HG03432 (cell line): ENCODE data around the gene LCLAT1.
"Not testable (repeated sequence)": the region's sequence is repeated elsewhere in the genome, so short reads cannot be mapped to it uniquely, and the experiment has no call there.

ENCODE experiments used
- ATAC-seq: cut with Tn5 transposase; IDR thresholded peaks from one replicate; pipeline ENCODE4 v1.9.1; 2021; ENCODE audit warnings: mild to moderate bottlenecking, moderate library complexity; ENCODE audit not compliant: unreplicated experiment

The LCLAT1 gene

DNA sequence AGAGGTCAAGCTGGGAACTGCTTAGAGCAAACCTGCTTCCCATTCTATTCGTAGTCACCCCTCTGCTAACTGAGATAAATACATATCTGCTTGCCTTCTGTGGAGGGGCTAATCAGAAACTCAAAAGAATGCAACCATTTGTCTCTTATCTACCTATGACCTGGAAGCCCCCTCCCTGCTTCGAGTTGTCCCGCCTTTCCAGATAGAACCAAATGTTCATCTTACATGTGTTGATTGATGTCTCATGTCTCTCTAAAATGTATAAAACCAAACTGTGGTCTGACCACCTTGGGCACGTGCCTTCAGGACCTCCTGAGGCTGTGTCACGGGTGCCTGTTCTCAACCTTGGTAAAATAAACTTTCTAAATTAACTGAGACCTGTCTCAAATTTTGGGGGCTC is 66.6 kb downstream of the LCLAT1 start:
- ATAC-seq = not testable (repeated sequence)

DNA sequence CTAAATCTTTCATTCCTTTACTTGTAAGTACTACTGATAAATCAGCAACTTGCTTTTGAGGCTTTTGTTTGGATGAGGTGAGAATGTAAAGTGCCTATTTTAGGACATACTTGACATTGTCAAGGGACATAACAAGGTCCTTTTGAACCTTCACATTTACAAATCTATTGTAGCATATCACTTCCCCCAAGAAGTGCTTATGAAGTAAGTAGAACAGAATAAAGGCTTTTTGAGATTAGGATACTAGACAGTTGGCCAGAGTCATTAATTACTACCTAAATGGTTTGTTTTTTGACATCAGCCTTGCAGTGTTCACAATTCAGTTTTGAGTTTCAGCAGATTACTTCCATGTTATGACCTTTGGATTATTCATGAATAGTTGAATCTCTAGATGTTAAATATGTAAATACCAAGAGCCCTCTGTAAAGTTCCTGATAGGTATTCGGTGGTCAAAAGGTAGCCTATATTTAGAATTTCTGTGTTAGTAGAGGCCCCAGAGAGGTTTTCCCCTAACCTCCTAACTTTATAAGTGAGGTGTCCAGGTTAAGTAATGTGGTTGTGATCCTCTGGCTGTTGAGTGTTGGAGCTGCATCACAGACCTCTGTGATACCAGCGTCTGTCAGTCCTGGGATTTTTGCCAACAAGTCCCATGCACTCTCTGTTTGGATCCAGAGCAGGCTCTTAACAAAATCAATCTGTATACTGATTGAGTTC is 67.2 kb downstream of the LCLAT1 start:
- ATAC-seq = no peak

DNA sequence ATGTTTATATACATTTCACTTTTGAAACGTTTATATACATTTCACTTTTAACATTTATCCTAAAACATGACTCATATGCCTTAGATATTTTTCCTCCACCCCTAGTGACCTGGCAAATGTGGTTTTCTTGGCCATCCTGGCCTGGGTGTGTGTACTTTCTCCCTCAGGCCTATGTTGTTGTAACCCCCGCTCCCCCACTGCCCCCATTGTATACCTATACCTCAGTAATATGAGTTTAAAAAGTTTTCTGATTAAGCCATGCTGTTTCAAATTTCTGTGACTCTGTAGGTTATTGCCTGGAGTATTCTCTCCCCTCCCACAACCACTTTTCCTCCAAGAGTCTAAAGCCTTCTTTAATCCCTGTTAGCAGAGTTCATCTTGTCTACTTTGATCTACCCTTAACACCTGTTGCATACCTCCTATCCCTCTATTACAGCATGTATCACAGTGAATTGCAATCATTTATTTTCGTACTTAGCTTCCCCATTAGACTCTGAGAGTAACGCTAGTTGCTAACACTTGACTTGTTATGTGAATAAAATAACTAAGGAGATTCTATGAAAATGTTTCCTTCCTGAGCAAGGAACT is 67.9 kb downstream of the LCLAT1 start:
- no peak for ATAC-seq

DNA sequence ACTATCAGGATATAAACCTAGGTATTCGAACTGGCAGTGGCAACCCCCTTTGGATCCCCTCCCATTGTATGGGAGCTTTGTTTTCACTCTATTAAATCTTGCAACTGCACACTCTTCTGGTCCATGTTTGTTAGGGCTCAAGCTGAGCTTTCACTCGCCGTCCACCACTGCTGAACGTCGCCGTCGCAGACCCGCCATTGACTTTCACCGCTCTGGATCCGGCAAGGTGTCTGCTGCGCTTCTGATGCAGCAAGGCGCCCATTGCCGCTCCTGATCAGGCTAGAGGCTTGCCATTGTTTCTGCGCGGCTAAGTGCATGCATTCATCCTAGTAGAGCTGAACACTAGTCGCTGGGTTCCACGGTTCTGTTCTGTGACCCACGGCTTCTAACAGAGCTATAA is 69.1 kb downstream of the LCLAT1 start:
- ATAC-seq = no peak

DNA sequence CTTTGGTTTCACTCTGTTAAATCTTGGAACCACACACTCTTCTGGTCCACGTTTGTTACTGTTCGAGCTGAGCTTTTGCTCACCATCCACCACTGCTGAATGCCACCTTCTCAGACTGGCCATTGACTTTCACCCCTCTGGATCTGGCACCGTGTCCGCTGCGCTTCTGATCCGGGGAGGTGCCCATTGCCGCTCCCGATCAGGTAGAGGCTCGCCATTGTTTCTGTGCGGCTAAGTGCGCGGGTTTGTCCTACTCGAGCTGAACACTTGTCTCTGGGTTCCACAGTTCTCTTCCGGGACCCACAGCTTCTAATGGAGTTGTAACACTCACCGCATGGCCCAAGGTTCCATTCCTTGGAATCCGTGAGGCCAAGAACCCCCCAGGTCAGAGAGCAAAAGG is 72.8 kb downstream of the LCLAT1 start:
- no peak for ATAC-seq

- ATAC-seq = no peak
These were observed 75.4 kb downstream of the LCLAT1 start for GRCh38 chr2:30522421-30522820.

- no peak for ATAC-seq
These were observed 80.4 kb downstream of the LCLAT1 start for GRCh38 chr2:30527411-30527810.

- ATAC-seq = no peak
These were observed 80.8 kb downstream of the LCLAT1 start for GRCh38 chr2:30527859-30528258.

- ATAC-seq = no peak
These were observed 83.3 kb downstream of the LCLAT1 start for GRCh38 chr2:30530346-30530745.

DNA sequence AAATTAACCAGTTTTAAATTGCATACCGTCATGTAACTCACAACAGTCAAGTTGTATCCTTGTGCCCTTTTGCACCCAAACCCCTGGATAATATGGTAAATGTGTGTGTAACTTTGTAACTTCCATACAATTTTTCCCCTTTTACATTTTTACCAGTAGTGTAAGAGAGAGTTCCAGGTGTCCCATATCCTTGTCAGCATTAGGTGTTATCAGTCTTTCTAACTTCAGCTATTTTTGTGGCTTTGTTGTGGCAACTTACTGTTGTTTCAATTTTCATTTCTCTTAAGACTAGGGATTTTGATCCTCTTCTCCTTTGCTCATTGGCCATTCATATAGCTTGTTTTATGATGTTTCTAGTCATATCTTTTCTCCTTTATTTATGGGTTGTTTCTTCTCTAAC is 94.6 kb downstream of the LCLAT1 start:
- no peak for ATAC-seq

DNA sequence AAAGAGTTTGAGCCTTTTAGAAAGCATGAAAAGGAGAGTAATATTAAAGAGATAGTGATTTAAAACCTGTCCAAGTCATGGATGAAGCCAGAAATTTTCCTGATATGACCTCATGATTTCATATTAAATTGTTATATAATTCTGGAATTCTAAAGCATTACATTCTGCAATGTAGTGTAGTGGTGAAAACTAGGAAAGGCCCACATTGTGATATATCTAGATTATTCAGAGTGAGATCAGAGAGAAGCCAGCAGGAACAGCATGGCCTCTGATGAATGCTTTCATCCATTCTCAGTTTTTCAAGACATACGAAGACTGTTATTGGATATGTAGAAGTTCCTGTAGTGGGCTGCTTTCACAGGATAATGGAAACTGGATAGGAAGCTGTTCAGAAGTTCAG is 98.8 kb downstream of the LCLAT1 start:
- no peak for ATAC-seq

- ATAC-seq = no peak
These were observed 101.3 kb downstream of the LCLAT1 start for GRCh38 chr2:30548386-30548785.

- no peak for ATAC-seq
These were observed 102.0 kb downstream of the LCLAT1 start for GRCh38 chr2:30549096-30549495.

- ATAC-seq = no peak
These were observed 112.7 kb downstream of the LCLAT1 start for GRCh38 chr2:30559544-30560275.

- no peak for ATAC-seq
These were observed 114.3 kb downstream of the LCLAT1 start for GRCh38 chr2:30561349-30561748.

DNA sequence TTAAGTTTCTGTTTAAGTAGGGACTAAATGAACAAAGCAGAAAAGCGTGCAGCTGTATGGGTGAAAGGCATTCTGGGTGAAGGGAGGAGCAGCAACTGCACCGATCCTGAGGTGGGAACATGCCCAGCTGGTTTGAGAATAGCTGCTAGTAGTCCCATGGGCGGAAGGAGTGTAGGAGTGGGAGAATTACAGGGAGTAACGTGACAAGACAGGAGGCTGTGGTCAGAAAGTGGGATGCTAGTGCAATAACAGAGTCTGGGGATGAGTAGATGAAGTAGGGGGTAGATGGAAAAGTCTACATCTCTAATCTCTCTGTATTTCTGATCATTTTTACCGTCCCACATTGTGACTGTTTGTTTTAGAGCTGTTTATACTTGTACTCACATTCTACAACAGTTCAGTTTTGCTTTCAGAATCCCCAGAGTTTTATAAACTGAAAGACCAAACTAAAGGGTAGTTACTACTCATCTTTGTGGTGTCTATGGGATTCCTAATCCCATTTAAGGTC is 118.9 kb downstream of the LCLAT1 start:
- no peak for ATAC-seq

- no peak for ATAC-seq
These were observed 119.6 kb downstream of the LCLAT1 start for GRCh38 chr2:30566631-30567030.

GRCh38 chr2:30567317-30567716 is 120.3 kb downstream of the LCLAT1 start:
- no peak for ATAC-seq

DNA sequence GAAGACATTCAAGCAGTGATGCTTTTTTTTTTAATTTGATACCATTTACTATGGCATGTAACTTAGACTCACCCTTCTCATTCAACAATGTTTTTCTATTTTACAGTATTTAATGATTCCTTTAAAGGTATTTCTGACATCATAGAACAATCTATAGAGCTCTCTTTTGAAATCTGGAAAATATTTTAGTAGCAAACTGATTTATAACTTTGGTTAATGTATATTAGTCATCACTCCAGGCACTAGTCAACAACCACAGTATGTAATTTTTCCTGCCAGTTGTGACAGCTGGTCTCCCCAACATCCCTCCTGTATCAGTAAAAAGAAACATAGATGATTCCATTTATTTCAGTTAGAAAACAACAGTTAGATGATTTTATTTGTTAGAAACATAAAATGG is 122.9 kb downstream of the LCLAT1 start:
- no peak for ATAC-seq

DNA sequence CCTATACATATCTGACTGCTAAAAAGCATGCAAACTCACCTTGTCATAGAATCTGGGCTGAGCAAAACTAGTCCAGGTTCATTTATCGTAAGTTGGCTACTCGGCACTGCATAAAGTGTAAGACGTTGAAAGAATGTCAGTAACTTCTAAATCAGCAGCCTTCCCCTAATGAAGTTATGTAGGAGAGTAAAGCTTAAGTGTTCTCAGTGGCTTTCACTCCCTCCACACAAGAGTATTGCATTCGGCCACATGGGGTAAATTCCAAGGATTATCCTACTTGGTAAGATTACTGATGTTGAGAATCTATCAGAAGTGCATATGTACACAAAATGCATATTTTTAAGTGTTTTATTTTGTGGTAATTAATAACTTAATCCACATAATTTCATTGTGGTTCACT is 130.1 kb downstream of the LCLAT1 start:
- no peak for ATAC-seq

DNA sequence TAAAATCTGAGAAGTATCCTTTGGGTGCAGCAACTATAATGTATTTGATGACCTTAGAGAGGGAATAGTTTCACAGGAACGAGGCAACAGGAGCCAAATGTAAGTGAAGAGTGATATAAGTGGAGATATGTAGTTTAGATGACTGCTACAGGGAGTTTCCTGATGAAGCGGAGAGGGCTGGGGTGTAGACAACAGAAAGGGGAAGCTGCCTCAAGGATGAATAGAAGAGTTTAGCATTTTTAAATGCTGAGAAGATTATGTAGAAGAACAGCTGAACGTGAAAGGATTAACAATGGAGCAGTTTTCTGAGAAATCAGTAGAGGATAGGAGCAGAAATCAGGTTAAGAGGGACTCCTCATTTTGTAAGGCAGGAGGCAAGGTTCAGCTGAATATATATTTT is 133.3 kb downstream of the LCLAT1 start:
- no peak for ATAC-seq

GRCh38 chr2:30582521-30582920 is 135.5 kb downstream of the LCLAT1 start:
- ATAC-seq = no peak
